Peyer's patch (tissue), 4 donors: ENCODE measurements around the gene HECTD4.

Source experiments
- CTCF ChIP-seq, 6 experiments: fragments of 450-650 bp in 4 of 6; fragments of 200-600 bp in 2 of 6; sonication (generic) in 1 of 6; IDR thresholded peaks; one replicate each; pipeline ENCODE4 v1.5.1; 2017 to 2019; ENCODE audit warnings: antibody characterized with exemption in 6 of 6, mild to moderate bottlenecking in 3 of 6, moderate library complexity in 1 of 6
- POLR2A ChIP-seq, 2 donors: fragments of 450-650 bp; IDR thresholded peaks; one replicate each; pipeline ENCODE4 v1.5.1; 2017; ENCODE audit warnings: antibody characterized with exemption in 2 of 2, mild to moderate bottlenecking in 2 of 2, moderate library complexity in 2 of 2

- TF ChIP-seq CTCF (IDR thresholded peaks at IDR 0.05) (no peak), POLR2A (IDR thresholded peaks at IDR 0.05) (no peak)
Observed at GRCh38 chr12:112314981-112315380, 67.2 kb downstream of the HECTD4 start.
